HCEC 1CT (cell line): Measurements from ENCODE around the gene CHN1.

Source experiments
- DNase-seq: peaks from one replicate; pipeline ENCODE4 v3.0.0-alpha.2; 2017

CHN1 gene

GRCh38 chr2:174780856-174781255, 224.3 kb downstream of the CHN1 start:
- DNase-seq: no peak

GRCh38 chr2:174780191-174780840, 224.9 kb downstream of the CHN1 start:
- DNase-seq: no peak

- DNase-seq: peak; percentile 66
These were observed 225.7 kb downstream of the CHN1 start for GRCh38 chr2:174779361-174779928.

DNA sequence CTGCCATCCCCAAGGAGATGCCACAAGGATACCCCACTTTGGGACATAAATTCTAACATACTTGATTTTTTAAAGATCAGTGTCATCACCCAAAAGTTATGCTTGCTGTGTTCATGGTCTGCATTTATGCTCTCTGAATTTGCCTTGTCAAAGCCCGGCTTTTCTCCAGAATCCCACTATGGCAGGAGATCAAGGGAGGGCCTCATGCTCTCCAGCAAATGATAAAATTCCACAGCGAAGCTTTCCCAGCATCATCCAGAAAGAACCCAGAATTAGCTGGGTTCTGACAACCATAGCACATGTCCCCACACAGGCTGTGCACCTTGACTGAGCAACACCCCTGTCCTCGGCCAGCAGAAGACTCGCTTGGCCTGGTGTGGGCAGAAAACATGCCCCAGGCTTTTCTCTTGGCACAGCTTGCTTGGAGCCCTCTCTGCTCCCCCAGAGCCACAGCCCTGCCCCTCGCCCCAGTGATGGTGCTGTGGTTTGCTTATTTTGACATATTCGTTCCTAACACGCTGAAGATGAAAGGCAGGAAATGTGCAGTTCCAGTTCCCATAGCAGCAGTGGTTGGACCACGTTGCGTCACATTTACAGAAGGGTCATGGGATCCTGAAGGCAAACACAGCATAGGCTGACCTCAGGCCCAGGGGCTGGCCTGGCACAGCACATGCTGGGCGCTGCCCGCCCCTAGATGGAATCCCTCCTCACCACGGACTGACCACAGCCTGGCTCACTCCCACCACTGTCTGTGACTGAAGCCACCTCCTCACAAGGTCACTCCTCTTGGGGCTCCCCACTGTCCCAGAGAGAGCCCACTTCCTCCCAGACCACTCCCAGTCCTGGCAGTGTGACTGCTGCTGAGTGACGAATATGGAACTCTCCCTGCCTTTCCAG, 226.8 kb downstream of the CHN1 start:
- DNase-seq: peak; percentile 93

DNA sequence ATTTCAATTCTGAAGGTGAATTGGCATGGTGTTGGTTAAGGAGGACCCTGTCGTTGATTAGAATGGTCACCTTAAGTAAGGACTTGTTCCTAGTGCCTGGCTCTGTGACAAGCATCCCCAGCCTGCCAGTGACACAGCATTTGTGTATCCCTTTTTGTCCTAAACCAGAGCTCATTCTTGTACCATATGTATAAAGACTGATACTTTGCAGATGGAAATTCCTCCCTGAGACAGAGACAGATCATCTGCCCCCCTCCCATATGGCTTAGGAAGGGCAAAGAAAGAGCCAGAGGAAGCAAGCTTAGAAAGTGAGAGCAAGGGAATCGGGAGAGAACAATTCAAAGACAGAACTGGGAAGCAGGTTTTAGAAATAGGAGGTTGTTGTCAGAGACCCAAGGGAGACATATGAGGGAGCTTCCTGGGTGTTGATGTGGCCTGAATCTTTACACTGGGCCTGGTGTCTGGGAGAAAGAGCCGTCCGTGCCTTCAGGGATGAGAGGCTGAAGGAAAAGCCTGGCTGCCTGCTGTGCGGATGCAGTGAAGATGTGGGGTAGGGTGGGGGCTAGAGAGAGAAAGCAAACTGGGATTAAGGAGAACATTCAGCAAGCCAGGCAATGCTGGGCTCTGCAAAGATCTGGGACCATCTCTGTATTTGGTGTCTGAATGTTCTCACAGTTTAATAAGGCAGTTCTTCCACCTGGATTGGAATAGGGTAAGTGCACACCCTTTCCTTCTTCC, 227.7 kb downstream of the CHN1 start:
- DNase-seq: no peak

- no peak for DNase-seq
These were observed 228.5 kb downstream of the CHN1 start for GRCh38 chr2:174776675-174777074.

- DNase-seq: no peak
These were observed 229.0 kb downstream of the CHN1 start for GRCh38 chr2:174776223-174776622.

- no peak for DNase-seq
These were observed 229.6 kb downstream of the CHN1 start for GRCh38 chr2:174775571-174775980.

- DNase-seq: no peak
These were observed 230.3 kb downstream of the CHN1 start for GRCh38 chr2:174774886-174775285.

GRCh38 chr2:174773215-174773614, 232.0 kb downstream of the CHN1 start:
- DNase-seq: no peak

DNA sequence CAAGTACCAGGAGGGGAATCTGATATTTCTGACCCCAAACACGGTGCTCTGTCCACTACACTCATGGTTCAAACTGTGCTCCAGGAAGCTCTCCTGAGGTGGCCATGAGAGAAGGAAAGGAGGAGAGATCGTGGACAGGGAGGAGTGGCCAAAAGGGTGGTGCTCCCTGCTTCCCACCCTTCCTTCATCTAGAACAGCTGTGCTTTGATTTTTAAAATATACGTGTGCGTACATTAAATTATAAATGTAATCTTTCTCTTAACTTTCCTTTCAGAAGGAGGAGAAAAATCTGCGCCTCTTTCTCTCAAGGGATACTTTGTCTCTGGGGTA, 232.7 kb downstream of the CHN1 start:
- no peak for DNase-seq

DNA sequence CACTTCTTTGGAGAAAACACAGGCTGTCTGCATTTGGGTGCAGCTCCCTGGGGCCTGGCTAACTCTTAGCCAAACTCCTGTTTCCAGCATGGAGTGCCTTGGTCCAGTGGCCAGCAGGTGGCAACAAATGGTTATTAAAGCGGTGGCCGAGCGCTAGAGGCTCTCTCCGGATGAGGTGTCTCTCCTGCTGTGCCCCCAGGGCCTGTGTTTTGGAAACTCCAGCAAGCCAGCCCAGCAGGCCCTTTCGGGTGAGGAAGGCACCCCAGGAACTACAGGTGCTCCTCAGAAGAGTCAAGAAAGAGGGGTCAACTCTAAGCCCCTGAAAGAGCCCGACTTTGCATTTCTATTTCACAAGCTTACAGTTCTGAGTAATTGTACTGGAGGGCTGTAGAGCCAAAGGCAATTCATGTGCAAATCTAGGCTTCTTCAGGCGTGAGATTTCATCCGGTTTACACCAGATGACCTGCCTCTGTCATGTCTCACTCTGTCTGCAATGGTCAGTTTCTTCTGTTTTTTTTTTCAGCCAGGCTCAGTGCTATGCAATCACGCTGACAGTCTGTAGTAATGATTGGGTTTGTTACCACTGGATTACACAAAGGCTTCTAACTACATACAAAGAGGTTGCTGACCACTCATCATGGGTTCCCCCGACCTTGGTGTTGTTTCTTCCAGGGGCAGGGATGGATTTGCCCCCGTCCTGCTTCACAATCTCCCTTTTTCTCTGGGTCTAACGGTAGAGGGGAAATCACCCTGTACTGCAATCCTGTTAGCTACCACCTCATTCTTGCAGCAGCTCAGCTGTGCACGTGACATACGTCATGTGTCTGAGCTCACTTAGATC, 233.3 kb downstream of the CHN1 start:
- peak; percentile 78 for DNase-seq

- no peak for DNase-seq
These were observed 234.0 kb downstream of the CHN1 start for GRCh38 chr2:174771136-174771535.

DNA sequence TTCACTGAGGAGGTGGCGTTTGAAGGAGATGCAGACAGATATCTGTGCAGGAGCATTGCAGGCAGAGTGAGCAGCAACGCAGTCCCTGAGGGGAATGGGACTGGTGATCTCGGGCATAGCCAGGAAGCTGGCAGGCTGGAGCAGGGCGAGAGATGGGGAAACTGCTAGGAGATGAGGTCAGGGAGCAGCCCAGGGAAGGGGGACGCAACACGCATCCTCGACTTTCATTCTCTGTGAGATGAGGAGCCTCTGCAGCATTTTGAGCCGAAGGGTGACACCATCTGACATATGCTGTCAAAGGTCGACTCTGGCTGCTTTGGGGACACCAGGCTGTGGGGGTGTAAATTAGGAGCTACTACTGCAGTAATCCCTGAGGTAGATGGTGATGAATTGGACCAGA, 236.6 kb downstream of the CHN1 start:
- DNase-seq: no peak

DNA sequence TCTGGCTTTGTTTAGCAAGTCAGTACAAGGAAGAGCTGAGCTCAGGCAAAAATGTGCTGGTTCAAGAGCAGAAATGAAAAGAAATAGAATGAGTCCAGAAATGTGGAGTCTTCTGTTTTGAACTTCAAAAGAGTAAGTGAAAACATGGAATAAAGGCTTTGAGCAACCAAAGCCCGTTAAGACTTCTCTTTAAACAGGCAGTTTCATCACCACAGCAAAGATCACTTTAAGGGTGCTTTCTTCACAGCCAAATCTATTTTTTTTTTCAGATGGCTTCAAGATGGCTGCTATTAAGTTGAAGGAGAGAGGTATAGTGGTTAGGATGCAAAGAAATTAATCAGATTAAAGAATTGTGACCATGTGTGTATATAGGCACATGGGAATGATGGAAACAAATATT, 238.9 kb downstream of the CHN1 start:
- no peak for DNase-seq

GRCh38 chr2:174765576-174765975, 239.6 kb downstream of the CHN1 start:
- no peak for DNase-seq

- peak; percentile 50 for DNase-seq
These were observed 240.6 kb downstream of the CHN1 start, which contains the start of gene CHRNA1 for GRCh38 chr2:174764280-174765255. TSS of gene CHRNA1 (minus strand) at chr2:174764472. CDS start at chr2:174764394, 78 bp downstream.

DNA sequence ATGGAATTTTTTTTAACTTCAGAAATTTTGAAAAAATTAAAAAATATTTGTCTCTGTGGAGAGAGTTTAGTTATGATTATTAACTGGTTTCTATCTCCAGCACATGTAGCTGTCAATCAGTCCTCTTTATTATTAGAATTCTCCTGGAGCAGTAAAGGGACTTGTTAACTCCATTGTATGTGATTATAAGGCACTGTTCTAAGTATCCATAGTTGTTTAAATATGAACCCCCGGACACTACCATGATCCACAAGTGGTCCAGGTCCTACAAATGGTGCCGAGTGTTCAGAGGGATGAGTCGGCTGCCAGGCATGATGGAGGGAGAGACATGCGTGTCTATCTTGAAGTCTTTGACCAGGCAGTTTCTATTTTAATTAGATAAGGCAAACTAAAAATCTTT, 241.4 kb downstream of the CHN1 start:
- no peak for DNase-seq

DNA sequence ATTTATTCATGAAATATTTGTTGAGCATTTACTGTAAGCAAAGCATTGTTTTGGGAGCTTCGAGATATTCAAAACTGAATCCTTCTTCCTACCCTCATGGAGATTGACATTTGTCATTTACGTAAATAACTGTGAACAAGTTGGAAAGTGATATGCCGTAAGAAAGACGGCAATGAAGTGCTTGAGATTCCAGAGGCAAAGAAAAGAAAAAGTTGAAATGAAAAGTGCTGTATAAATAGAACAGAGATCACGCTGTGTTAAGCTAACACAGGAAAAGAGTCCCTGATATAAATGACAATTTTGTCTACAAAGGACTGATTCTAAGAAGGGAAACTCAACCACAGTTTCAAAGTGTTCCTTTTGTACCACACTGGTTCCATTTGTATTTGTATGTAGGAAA, 242.7 kb downstream of the CHN1 start:
- no peak for DNase-seq

DNA sequence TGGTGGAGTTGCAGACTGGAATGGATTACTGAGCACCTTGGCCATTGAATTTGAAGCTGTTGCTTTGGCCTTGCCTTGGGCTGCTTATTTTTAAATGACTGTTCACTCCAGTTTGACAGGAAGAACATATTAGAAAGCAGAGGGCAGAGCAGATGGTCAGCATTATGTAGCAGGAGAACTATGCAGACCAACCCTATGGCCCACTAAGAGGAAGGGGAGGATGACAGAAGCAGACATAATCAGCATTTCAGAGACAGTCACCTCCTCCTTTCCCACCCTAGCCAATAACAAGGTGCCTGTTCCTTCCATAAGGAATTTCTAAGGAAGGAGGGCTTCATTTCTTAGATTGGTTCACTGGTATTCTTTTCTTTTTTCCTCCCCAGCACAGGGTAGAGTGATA, 243.3 kb downstream of the CHN1 start:
- DNase-seq: peak; percentile 32

GRCh38 chr2:174760845-174761473, 244.2 kb downstream of the CHN1 start:
- DNase-seq: no peak
